Measurements from ENCODE around the gene IL1A.
A peak's percentile ranks its signal among the peaks of the same experiment; 100 is the strongest.

The IL1A gene

GRCh38 chr2:112807233-112807807 is 23.0 kb upstream of the IL1A start:
- H3K27me3 Mint-ChIP-seq = no peaks in the 10 kb centered on the region
- H3K4me1 Mint-ChIP-seq (ENCODE audit: low read depth) = peaks cover 45% of the 10 kb centered on the region
- DNase-seq = no peak

DNA sequence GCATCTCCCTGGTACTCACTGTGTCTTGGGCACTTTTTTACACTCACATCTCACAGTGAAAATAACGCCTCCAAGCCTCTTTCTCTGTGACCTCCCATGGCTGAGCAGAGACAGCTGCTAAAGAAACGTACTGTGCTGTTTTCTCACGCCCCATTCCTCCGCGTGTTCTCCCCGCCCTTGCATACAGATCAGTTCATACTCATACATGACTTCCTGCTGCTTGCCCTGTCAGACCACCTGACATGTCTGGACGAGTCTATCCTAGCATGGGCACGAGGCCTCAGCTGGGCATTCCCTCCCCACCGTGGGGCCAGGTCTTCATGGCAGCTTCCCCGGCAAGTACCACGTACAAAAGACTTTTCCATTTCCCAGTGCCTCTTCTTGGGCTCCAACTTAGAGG is 21.2 kb upstream of the IL1A start:
- Mint-ChIP-seq H3K27ac (no peak overlapping the region), H3K4me1 (ENCODE audit: low read depth) (peaks cover 35% of the 10 kb centered on the region), H3K27me3 (no peaks in the 10 kb centered on the region), H3K4me3 (no peak overlapping the region), H3K36me3 (ENCODE audit: low read depth) (no peaks in the 10 kb centered on the region), H3K9me3 (peaks cover 14% of the 10 kb centered on the region)
- DNase-seq = no peak

More at GRCh38 chr2:112807233-112807807, 23.0 kb upstream of the IL1A start:
- peaks cover 14% of the 10 kb centered on the region for H3K9me3 Mint-ChIP-seq
- no peaks in the 10 kb centered on the region for H3K36me3 Mint-ChIP-seq (ENCODE audit: low read depth)
- H3K27ac Mint-ChIP-seq = no peak overlapping the region
- H3K4me3 Mint-ChIP-seq = no peak overlapping the region

DNA sequence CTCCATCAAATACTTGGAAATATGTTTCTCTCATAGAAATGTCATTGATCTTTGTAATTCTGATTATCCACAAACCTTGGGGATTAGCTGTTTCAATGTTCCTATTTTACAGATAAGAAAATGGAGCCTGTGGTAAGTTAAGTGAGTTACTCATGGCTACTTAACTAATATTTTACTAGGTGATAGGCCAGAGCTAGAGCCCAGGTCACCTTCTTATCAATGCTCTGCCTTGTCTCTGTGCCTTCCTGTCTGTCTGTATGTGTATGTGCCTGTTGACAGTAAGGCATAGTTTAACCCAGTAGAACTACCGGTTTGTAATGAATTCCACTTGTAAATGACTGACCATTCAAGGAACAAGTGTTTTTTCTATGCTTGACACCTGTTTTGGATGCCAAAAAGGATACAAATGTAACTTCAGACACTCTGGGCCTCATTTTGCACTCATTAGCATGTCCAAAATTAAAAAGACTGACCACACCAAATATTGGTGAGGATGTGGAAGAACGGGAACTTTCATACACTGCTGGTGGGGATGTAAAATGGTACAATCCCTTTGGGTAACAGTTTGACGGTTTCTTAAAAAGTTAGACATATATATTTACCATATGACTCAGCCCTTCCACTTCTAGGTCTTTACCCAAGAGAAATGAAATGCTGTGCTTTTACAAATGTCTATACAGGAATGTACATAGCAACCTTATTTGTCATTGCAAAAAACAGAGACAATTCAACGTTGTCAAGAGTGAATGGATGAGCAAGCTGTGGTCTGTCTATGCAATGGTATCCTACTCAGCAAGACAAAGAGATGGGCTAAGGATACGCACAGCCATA is 19.6 kb upstream of the IL1A start:
- H3K9me3 Mint-ChIP-seq = peaks cover 12% of the 10 kb centered on the region
- no peaks in the 10 kb centered on the region for H3K36me3 Mint-ChIP-seq (ENCODE audit: low read depth)
- DNase-seq = no peak
- no peak overlapping the region for H3K4me3 Mint-ChIP-seq
- peak overlapping the region; percentile 83 for H3K27ac Mint-ChIP-seq
- H3K4me1 Mint-ChIP-seq (ENCODE audit: low read depth) = peaks cover 38% of the 10 kb centered on the region
- no peaks in the 10 kb centered on the region for H3K27me3 Mint-ChIP-seq

DNA sequence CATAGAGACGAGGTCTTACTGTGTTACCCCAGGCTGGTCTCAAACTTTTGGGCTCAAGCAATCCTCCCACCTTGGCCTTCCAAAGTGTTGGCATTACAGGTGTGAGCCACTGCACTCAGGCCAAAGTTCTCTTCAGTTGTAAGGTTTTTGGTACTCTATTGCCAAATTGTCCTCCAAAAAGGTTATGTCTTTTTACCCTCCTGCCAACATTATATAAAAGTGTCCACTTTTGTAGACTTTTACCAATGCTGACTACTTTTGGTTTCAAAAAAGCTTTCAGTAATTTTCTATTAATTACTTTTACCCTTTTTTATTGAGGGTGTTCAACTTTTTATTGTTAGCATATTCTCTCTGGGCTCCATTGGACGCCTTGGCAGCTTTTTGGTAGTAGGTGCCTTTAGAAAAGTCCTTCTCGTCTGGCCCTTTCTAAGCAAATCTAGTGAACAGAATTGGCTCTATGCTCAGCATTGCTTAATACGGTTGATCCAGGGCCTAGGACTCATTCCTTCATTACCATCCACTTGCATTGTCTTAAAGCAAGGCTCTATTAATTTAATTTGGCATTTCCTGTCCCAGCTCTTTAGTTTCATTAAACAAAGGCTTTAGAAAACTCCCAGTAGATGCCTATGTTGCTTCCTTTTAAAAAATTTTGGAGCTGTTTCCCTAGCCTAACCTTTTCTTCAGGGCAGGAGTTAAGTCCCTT is 16.7 kb upstream of the IL1A start:
- no peaks in the 10 kb centered on the region for H3K27me3 Mint-ChIP-seq
- no peak overlapping the region for H3K4me3 Mint-ChIP-seq
- H3K36me3 Mint-ChIP-seq (ENCODE audit: low read depth) = no peaks in the 10 kb centered on the region
- H3K4me1 Mint-ChIP-seq (ENCODE audit: low read depth) = peaks cover 32% of the 10 kb centered on the region
- no peaks in the 10 kb centered on the region for H3K9me3 Mint-ChIP-seq
- no peak overlapping the region for H3K27ac Mint-ChIP-seq
- DNase-seq = no peak

DNA sequence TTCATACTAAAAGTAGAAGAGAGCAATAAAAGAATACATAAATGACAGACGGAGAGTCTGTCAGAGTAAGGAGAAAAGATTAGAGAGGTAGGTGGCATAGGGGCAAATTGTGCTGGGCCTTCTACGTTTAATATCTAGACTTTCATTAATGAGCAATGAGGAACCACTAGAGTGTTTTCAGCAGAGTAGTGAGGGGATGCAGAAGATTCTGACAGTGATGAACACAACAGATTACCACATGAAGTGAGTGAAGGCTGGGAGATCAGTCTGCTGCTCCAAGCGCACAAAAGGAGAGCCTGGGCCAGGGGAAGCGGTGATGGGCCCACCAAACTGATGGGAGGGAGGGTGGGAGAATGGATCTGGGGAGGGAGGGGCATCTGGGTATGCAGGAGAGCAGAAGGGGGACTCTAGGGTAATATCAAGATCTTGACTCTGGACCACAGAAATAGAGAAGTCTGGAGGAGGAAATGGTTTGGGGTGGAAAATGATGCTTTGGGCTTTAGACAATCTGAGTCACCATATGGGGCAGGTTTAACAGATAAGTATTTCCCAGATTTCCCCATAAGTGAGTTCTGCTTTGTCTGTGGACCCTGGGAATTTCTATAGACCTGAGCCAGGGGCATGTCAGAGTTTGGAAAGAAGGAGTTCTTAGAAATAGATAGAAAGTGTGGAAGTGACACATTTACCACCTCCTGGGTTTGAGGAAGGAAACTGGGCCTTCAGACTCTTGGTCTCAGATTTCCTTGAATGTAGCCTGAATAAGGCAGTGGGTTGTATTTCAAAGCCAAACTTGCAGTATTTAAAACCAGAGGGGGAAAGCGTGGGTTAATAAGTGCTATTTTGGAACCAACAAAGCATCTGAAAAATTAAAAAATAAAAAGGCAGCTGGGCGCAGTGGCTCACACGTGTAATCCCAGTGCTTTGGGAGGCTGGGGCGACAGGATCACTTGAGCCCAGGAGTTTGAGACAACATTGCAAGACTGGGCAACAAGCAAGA is 15.0 kb upstream of the IL1A start:
- peaks cover 3% of the 10 kb centered on the region for H3K27me3 Mint-ChIP-seq
- H3K9me3 Mint-ChIP-seq = no peaks in the 10 kb centered on the region
- DNase-seq = no peak
- H3K27ac Mint-ChIP-seq = peak overlapping the region; percentile 8
- peaks cover 29% of the 10 kb centered on the region for H3K4me1 Mint-ChIP-seq (ENCODE audit: low read depth)
- H3K36me3 Mint-ChIP-seq (ENCODE audit: low read depth) = no peaks in the 10 kb centered on the region
- no peak overlapping the region for H3K4me3 Mint-ChIP-seq

GRCh38 chr2:112796486-112796885 is 12.2 kb upstream of the IL1A start:
- Mint-ChIP-seq H3K36me3 (ENCODE audit: low read depth) (no peaks in the 10 kb centered on the region), H3K4me1 (ENCODE audit: low read depth) (peaks cover 27% of the 10 kb centered on the region), H3K9me3 (no peaks in the 10 kb centered on the region), H3K27me3 (peaks cover 3% of the 10 kb centered on the region), H3K4me3 (no peak overlapping the region), H3K27ac (no peak overlapping the region)
- DNase-seq = no peak

GRCh38 chr2:112795774-112796173 is 11.5 kb upstream of the IL1A start:
- no peak for DNase-seq
- H3K27ac Mint-ChIP-seq = no peak overlapping the region
- H3K27me3 Mint-ChIP-seq = peaks cover 3% of the 10 kb centered on the region
- no peak overlapping the region for H3K4me3 Mint-ChIP-seq
- H3K9me3 Mint-ChIP-seq = no peaks in the 10 kb centered on the region
- no peaks in the 10 kb centered on the region for H3K36me3 Mint-ChIP-seq (ENCODE audit: low read depth)
- peaks cover 27% of the 10 kb centered on the region for H3K4me1 Mint-ChIP-seq (ENCODE audit: low read depth)

GRCh38 chr2:112794841-112795240 is 10.5 kb upstream of the IL1A start:
- no peaks in the 10 kb centered on the region for H3K9me3 Mint-ChIP-seq
- peaks cover 25% of the 10 kb centered on the region for H3K4me1 Mint-ChIP-seq (ENCODE audit: low read depth)
- H3K27me3 Mint-ChIP-seq = peaks cover 3% of the 10 kb centered on the region
- H3K27ac Mint-ChIP-seq = no peak overlapping the region
- no peaks in the 10 kb centered on the region for H3K36me3 Mint-ChIP-seq (ENCODE audit: low read depth)
- DNase-seq = no peak
- no peak overlapping the region for H3K4me3 Mint-ChIP-seq

DNA sequence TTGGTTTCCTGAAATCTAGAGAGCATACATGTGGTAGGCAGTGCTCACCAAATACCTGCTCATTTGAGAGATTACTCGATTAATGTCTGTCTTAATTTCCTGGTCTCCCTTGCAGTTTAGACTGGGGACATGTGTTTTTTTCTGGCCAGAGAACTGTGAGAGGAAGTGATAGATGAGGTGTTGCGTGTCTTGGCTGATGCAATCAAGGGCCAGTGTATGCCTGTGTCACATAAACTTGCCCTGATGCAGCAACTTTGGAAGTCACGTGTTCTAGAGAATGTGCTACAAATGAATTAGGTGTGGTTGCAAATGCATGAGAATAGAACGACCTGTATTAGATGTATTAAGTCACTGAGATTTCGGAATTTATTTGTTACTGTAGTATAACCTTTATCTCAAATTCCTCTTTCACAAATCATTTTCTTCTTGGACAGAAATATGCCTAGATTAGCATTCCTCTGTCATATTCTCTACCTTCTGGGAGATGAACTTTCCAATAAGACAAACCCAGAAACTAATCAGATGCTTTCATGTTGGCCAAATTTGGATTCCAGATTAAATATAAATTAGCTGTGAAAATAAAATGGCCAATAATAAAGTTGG is 9.9 kb upstream of the IL1A start:
- H3K36me3 Mint-ChIP-seq (ENCODE audit: low read depth) = no peaks in the 10 kb centered on the region
- H3K9me3 Mint-ChIP-seq = no peaks in the 10 kb centered on the region
- DNase-seq = no peak
- peaks cover 3% of the 10 kb centered on the region for H3K27me3 Mint-ChIP-seq
- H3K4me3 Mint-ChIP-seq = no peak overlapping the region
- peaks cover 21% of the 10 kb centered on the region for H3K4me1 Mint-ChIP-seq (ENCODE audit: low read depth)
- H3K27ac Mint-ChIP-seq = peak overlapping the region; percentile 41

- H3K4me3 Mint-ChIP-seq = no peak overlapping the region
Observed at GRCh38 chr2:112793449-112793978, 9.2 kb upstream of the IL1A start.

GRCh38 chr2:112792419-112792818 is 8.1 kb upstream of the IL1A start:
- no peak for DNase-seq
- no peak overlapping the region for H3K4me3 Mint-ChIP-seq
- H3K4me1 Mint-ChIP-seq (ENCODE audit: low read depth) = peaks cover 17% of the 10 kb centered on the region

More at GRCh38 chr2:112793449-112793978, 9.2 kb upstream of the IL1A start:
- Mint-ChIP-seq H3K9me3 (no peaks in the 10 kb centered on the region), H3K4me1 (ENCODE audit: low read depth) (peaks cover 17% of the 10 kb centered on the region), H3K27me3 (peaks cover 6% of the 10 kb centered on the region), H3K36me3 (ENCODE audit: low read depth) (no peaks in the 10 kb centered on the region), H3K27ac (peak overlapping the region; percentile 41)
- no peak for DNase-seq

GRCh38 chr2:112791693-112792230 is 7.5 kb upstream of the IL1A start:
- H3K36me3 Mint-ChIP-seq (ENCODE audit: low read depth) = no peaks in the 10 kb centered on the region

More at GRCh38 chr2:112792419-112792818, 8.1 kb upstream of the IL1A start:
- Mint-ChIP-seq H3K27ac (no peak overlapping the region), H3K9me3 (no peaks in the 10 kb centered on the region), H3K36me3 (ENCODE audit: low read depth) (no peaks in the 10 kb centered on the region), H3K27me3 (peaks cover 6% of the 10 kb centered on the region)

DNA sequence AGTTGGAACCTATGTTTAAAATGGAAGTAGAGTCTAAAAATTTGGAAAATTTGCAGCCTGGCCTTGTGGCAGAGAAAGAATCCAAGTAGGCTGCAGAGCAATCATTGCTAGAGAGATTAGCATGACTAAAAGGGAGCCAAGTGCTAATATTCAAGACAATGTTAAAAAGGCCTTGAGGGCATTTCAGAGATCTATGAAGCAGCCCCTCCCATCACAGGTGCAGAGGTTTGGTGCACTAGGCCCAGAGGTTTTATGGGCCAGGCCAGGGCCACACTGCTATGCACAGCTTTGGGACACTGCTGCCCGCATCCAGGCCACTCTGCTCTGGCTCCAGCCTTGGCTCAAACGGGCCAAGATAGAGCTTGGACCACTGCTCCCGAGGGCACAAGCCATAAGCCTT is 6.7 kb upstream of the IL1A start:
- Mint-ChIP-seq H3K4me3 (no peak overlapping the region), H3K27ac (no peak overlapping the region), H3K9me3 (no peaks in the 10 kb centered on the region), H3K27me3 (peaks cover 16% of the 10 kb centered on the region), H3K36me3 (ENCODE audit: low read depth) (no peaks in the 10 kb centered on the region), H3K4me1 (ENCODE audit: low read depth) (peaks cover 17% of the 10 kb centered on the region)
- no peak for DNase-seq

More at GRCh38 chr2:112791693-112792230, 7.5 kb upstream of the IL1A start:
- DNase-seq = no peak
- H3K9me3 Mint-ChIP-seq = no peaks in the 10 kb centered on the region
- H3K4me3 Mint-ChIP-seq = no peak overlapping the region
- H3K27ac Mint-ChIP-seq = no peak overlapping the region
- H3K4me1 Mint-ChIP-seq (ENCODE audit: low read depth) = peaks cover 17% of the 10 kb centered on the region
- H3K27me3 Mint-ChIP-seq = peaks cover 12% of the 10 kb centered on the region
